HepG2 (cell line): Measurements from ENCODE around the gene CD274. TPM values are rescaled to one million over a fixed set of nuclear protein-coding genes. Genes with fewer than 3 reads are reported as not detected.

Experiments
- ATAC-seq: fragments of 200-7000 bp; cut with Tn5 transposase; 3 replicates; pipeline ENCODE4 v1.9.1; 2020; ENCODE audit warnings: mild to moderate bottlenecking, moderate library complexity
- BruUV-seq: library from RNA; stranded (reverse); fragments of 400-500 nt; replicated peaks from 2 replicates; lab custom pipeline; 2021; lab: Mats Ljungman, UMichigan
- CTCF ChIA-PET: fragments of 300-600 bp; formaldehyde crosslinking; extraction: SDS; loops from one replicate; lab custom pipeline; 2021; ENCODE audit warnings: low total read pairs, inconsistent platforms, low intra/inter-chr PET ratio; lab: Yijun Ruan, JAX
- POLR2A ChIA-PET: fragments of 350-600 bp; sonication (Branson Sonifier 250); formaldehyde crosslinking; loops from one replicate; lab custom pipeline; 2020; ENCODE audit warnings: antibody characterized with exemption, inconsistent platforms; lab: Yijun Ruan, JAX
- DNase-seq: peaks from one replicate; pipeline ENCODE4 v3.0.0-alpha.2; 2015; ENCODE audit warnings: low spot score
- FAIRE-seq: peaks from 3 replicates; lab custom pipeline; 2011; peaks lifted over from hg19 to GRCh38; lab: Jason Lieb, UNC
- H2AFZ ChIP-seq: one replicate; pipeline ENCODE4 v1.6.1; 2011; ENCODE audit warnings: low read length, inconsistent platforms
- H3K27ac ChIP-seq: fragments of 300-600 bp; 3 replicates; pipeline ENCODE4 v1.8.0; 2011; ENCODE audit warnings: mixed run types, mild to moderate bottlenecking, mixed read lengths, low read length, inconsistent platforms; ENCODE audit not compliant: insufficient read depth; ENCODE audit errors: extremely low read length
- H3K27me3 ChIP-seq, 2 experiments: fragments of 200-600 bp in 1 of 2; 2 replicates in 1 of 2; 3 replicates in 1 of 2; pipeline versions ENCODE4 v1.6.0 to v1.8.0; 2011; ENCODE audit warnings: low read length in 2 of 2, mild to moderate bottlenecking in 2 of 2, moderate library complexity in 2 of 2, inconsistent platforms in 1 of 2; ENCODE audit not compliant: insufficient read depth in 2 of 2, control insufficient read depth in 1 of 2
- H3K36me3 ChIP-seq, 2 experiments: fragments of 200-600 bp in 1 of 2; replicated peaks in 1 of 2; 2 replicates in 1 of 2; 3 replicates in 1 of 2; pipeline versions ENCODE4 v1.5.1 to v1.8.0; 2011; ENCODE audit warnings: low read length in 2 of 2, inconsistent platforms in 1 of 2; ENCODE audit not compliant: insufficient read depth in 2 of 2, control insufficient read depth in 1 of 2
- H3K4me1 ChIP-seq: 2 replicates; pipeline ENCODE4 v1.5.1; 2012; ENCODE audit warnings: low read length, inconsistent platforms; ENCODE audit not compliant: insufficient read depth
- H3K4me2 ChIP-seq: 2 replicates; pipeline ENCODE4 v1.6.0; 2011; ENCODE audit warnings: low read depth, low read length, inconsistent platforms
- H3K4me3 ChIP-seq, 3 experiments: fragments of 200-600 bp in 1 of 3; sonication (generic), shearing (Covaris generic) in 1 of 3; replicated peaks in 1 of 3; 2 replicates each; pipeline ENCODE4 v1.5.1; 2011 to 2016; ENCODE audit warnings: low read length in 3 of 3, inconsistent platforms in 2 of 3, low read depth in 2 of 3, mild to moderate bottlenecking in 2 of 3, control low read depth in 1 of 3, mixed read lengths in 1 of 3; ENCODE audit not compliant: insufficient read depth in 1 of 3
- H3K79me2 ChIP-seq: one replicate; pipeline ENCODE4 v1.6.1; 2011; ENCODE audit warnings: low read length, inconsistent platforms; ENCODE audit not compliant: insufficient read depth
- H3K9ac ChIP-seq: 2 replicates; pipeline ENCODE4 v1.6.0; 2011; ENCODE audit warnings: mild to moderate bottlenecking, low read depth, low read length, inconsistent platforms; ENCODE audit not compliant: insufficient read depth
- H3K9me3 ChIP-seq: 2 replicates; pipeline ENCODE4 v1.5.1; 2012; ENCODE audit warnings: mild to moderate bottlenecking, low read length
- H4K20me1 ChIP-seq: 2 replicates; pipeline ENCODE4 v1.6.0; 2011; ENCODE audit warnings: inconsistent platforms, mild to moderate bottlenecking, low read length, moderate library complexity; ENCODE audit not compliant: insufficient read depth
- AFF4 ChIP-seq: sonication (generic); formaldehyde crosslinking; IDR thresholded peaks from 2 replicates; pipeline ENCODE4 v1.4.0; 2020; ENCODE audit warnings: missing genetic modification reagents
- BCLAF1 ChIP-seq: fragments of 450-650 bp; IDR thresholded peaks from 2 replicates; pipeline ENCODE4 v1.6.1; 2017; ENCODE audit warnings: mild to moderate bottlenecking
- DNMT1 ChIP-seq: sonication (generic); formaldehyde crosslinking; IDR thresholded peaks from 2 replicates; pipeline ENCODE4 v1.5.1; 2020; ENCODE audit warnings: mild to moderate bottlenecking, missing genetic modification reagents
- FOSL2 ChIP-seq: sonication (generic); formaldehyde crosslinking; IDR thresholded peaks from 2 replicates; pipeline ENCODE4 v1.4.0; 2020; ENCODE audit warnings: missing genetic modification reagents
- GLMP ChIP-seq: sonication (generic); formaldehyde crosslinking; IDR thresholded peaks from 2 replicates; pipeline ENCODE4 v1.9.0; 2021; ENCODE audit warnings: missing genetic modification reagents, mild to moderate bottlenecking, borderline replicate concordance
- GTF3A ChIP-seq: sonication (generic); formaldehyde crosslinking; conservative IDR thresholded peaks from 2 replicates; pipeline ENCODE4 v1.4.0; 2020; ENCODE audit warnings: mild to moderate bottlenecking, missing genetic modification reagents
- NAIF1 ChIP-seq: sonication (generic); formaldehyde crosslinking; IDR thresholded peaks from 2 replicates; pipeline ENCODE4 v1.5.0; 2020; ENCODE audit warnings: mild to moderate bottlenecking, missing genetic modification reagents, borderline replicate concordance
- RBFOX2 ChIP-seq: fragments of 200-400 bp; formaldehyde crosslinking; IDR thresholded peaks from 2 replicates; pipeline ENCODE4 v1.6.1; 2017; ENCODE audit warnings: low read depth, mild to moderate bottlenecking, low read length
- SMAD1 ChIP-seq: sonication (generic); formaldehyde crosslinking; IDR thresholded peaks from 2 replicates; pipeline ENCODE4 v1.4.0; 2020; ENCODE audit warnings: missing genetic modification reagents, low read depth, mild to moderate bottlenecking, borderline replicate concordance
- TCF7 ChIP-seq: sonication (generic); IDR thresholded peaks from 2 replicates; pipeline ENCODE4 v1.6.1; 2016; ENCODE audit warnings: antibody characterized with exemption, low read depth
- ZBTB7A ChIP-seq: sonication (generic); formaldehyde crosslinking; IDR thresholded peaks from 2 replicates; pipeline ENCODE4 v1.8.0; 2022; ENCODE audit warnings: mild to moderate bottlenecking, missing genetic modification reagents
- ZNF260 ChIP-seq: sonication (generic); formaldehyde crosslinking; IDR thresholded peaks from 2 replicates; pipeline ENCODE4 v1.4.0; 2020; ENCODE audit warnings: missing genetic modification reagents, low read depth, mild to moderate bottlenecking, borderline replicate concordance
- ZNF556 ChIP-seq: sonication (generic); formaldehyde crosslinking; IDR thresholded peaks from 2 replicates; pipeline ENCODE4 v1.4.0; 2020; ENCODE audit warnings: mild to moderate bottlenecking, missing genetic modification reagents, borderline replicate concordance
- ZNF572 ChIP-seq: sonication (generic); formaldehyde crosslinking; IDR thresholded peaks from 2 replicates; pipeline ENCODE4 v1.5.1; 2020; ENCODE audit warnings: mild to moderate bottlenecking, missing genetic modification reagents
- ZZZ3 ChIP-seq: sonication (generic); formaldehyde crosslinking; IDR thresholded peaks from 2 replicates; pipeline ENCODE4 v1.4.0; 2020; ENCODE audit warnings: missing genetic modification reagents, mild to moderate bottlenecking, borderline replicate concordance
- WGBS: methylation state at CpG from one replicate; pipeline ENCODE4 v1.1.6; 2017; ENCODE audit warnings: low lambda C conversion rate; 5-methylcytosine and 5-hydroxymethylcytosine counted together
- in situ Hi-C: cut with HindIII; loops from 2 replicates; pipeline ENCODE4 v1.10.0; 2017; ENCODE audit warnings: low pct_unique_long_range_greater_than_20kb; ENCODE audit not compliant: extremely low pct_ligation_motif_present
- intact Hi-C: fragments of 100-400 bp; cut with micrococcal nuclease; formaldehyde crosslinking; loops from one replicate; pipeline ENCODE4 v1.10.0; 2022; ENCODE audit not compliant: unreplicated experiment
- polyA plus RNA-seq, 8 experiments: library from polyadenylated mRNA; depleted of rRNA in 3 of 8; stranded (reverse) in 7 of 8; unstranded in 1 of 8; fragments of >200 nt; fragmentation: Illumina TruSeq in 4 of 8; extraction: Trizol in 4 of 8; gene quantifications; 2 replicates each; pipeline versions ENCODE4 v1.2.1 to v1.2.3, GENCODE V29; 2011 to 2016; ENCODE audit warnings: low read depth in 4 of 8, missing spikeins in 1 of 8, mixed read lengths in 1 of 8; ENCODE audit not compliant: insufficient read depth in 1 of 8
- total RNA-seq, 5 experiments: library from RNA; depleted of rRNA; stranded (reverse); fragments of >200 nt; fragmentation: Illumina TruSeq; extraction: Trizol; gene quantifications; 2 replicates each; pipeline ENCODE4 v1.2.3, GENCODE V29; 2016; ENCODE audit warnings: low read depth in 1 of 5
- TF ChIP-seq, protein P1 (sequence below): sonication (generic); formaldehyde crosslinking; IDR thresholded peaks from 2 replicates; pipeline ENCODE4 v1.9.0; 2022; ENCODE audit warnings: low read depth, missing genetic modification reagents

The CD274 gene
- total and polyA plus RNA-seq, 2 of the 13 experiments (the other 11 are each of a cell fraction or from before 2014, with no cell fraction given) = 0.17 to 0.49 TPM

- DNase-seq = no peak
- in situ Hi-C loops = no loop called here
- no peak for FAIRE-seq
- Histone ChIP-seq H3K27ac (no peak overlapping the region), H3K27me3 (no peaks in the 10 kb centered on the region), H2AFZ (no peak overlapping the region), H3K4me2 (no peak overlapping the region), H3K4me3 (no peak overlapping the region), H3K9ac (no peak overlapping the region), H4K20me1 (no peaks in the 10 kb centered on the region), H3K4me1 (no peaks in the 10 kb centered on the region), H3K36me3 (no peaks in the 10 kb centered on the region), H3K9me3 (no peaks in the 10 kb centered on the region), H3K79me2 (no peaks in the 10 kb centered on the region)
- WGBS = 81% methylated on average over 3 of the region's 3 CpGs
- POLR2A ChIA-PET = no interaction called here
- intact Hi-C loops = no loop called here
- CTCF ChIA-PET = no interaction called here
- no TSS peak for BruUV-seq
- no peak for ATAC-seq
- no peak for TF ChIP-seq ZNF260
- no peak for TF ChIP-seq RBFOX2
- no peak for TF ChIP-seq ZNF572
- no peak for TF ChIP-seq ZBTB7A (CRISPR knock-in tag)
- TF ChIP-seq ZNF556 (CRISPR knock-in tag) = no peak
- TF ChIP-seq TCF7 = no peak
- no peak for TF ChIP-seq SMAD1
- TF ChIP-seq, protein P1, sequence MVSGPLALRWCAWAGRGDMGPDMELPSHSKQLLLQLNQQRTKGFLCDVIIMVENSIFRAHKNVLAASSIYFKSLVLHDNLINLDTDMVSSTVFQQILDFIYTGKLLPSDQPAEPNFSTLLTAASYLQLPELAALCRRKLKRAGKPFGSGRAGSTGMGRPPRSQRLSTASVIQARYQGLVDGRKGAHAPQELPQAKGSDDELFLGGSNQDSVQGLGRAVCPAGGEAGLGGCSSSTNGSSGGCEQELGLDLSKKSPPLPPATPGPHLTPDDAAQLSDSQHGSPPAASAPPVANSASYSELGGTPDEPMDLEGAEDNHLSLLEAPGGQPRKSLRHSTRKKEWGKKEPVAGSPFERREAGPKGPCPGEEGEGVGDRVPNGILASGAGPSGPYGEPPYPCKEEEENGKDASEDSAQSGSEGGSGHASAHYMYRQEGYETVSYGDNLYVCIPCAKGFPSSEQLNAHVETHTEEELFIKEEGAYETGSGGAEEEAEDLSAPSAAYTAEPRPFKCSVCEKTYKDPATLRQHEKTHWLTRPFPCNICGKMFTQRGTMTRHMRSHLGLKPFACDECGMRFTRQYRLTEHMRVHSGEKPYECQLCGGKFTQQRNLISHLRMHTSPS (CRISPR knock-in tag) = no peak
- TF ChIP-seq ZZZ3 (CRISPR knock-in tag) = no peak
- no peak for TF ChIP-seq FOSL2 (CRISPR knock-in tag)
- no peak for TF ChIP-seq AFF4 (CRISPR knock-in tag)
- no peak for TF ChIP-seq GTF3A (CRISPR knock-in tag)
- no peak for TF ChIP-seq GLMP
- TF ChIP-seq DNMT1 (CRISPR knock-in tag) = no peak
- no peak for TF ChIP-seq BCLAF1
- TF ChIP-seq NAIF1 (CRISPR knock-in tag) = no peak
Measured at GRCh38 chr9:5416953-5417352, 33.4 kb upstream of the CD274 start.
